Parathyroid adenoma (tissue), 2 donors: Measurements from ENCODE around the gene ZSCAN22.

Experiments
- H2AFZ ChIP-seq: fragments of 300-600 bp; sonication (generic); one replicate; pipeline ENCODE4 v1.7.0; 2017; ENCODE audit warnings: antibody characterized with exemption, mild to moderate bottlenecking
- H3K27ac ChIP-seq: fragments of 300-600 bp; sonication (generic); one replicate; pipeline ENCODE4 v1.7.0; 2017
- H3K27me3 ChIP-seq: fragments of 300-600 bp; sonication (generic); one replicate; pipeline ENCODE4 v1.7.0; 2017; ENCODE audit warnings: low read length; ENCODE audit not compliant: control insufficient read depth, insufficient read depth
- H3K36me3 ChIP-seq: fragments of 300-600 bp; sonication (generic); one replicate; pipeline ENCODE4 v1.7.0; 2017; ENCODE audit warnings: low read length; ENCODE audit not compliant: control insufficient read depth, insufficient read depth
- H3K4me1 ChIP-seq: fragments of 300-600 bp; sonication (generic); one replicate; pipeline ENCODE4 v1.7.0; 2017; ENCODE audit warnings: control low read depth
- H3K4me2 ChIP-seq: fragments of 300-600 bp; sonication (generic); one replicate; pipeline ENCODE4 v1.7.0; 2017; ENCODE audit warnings: low read length
- H3K4me3 ChIP-seq: fragments of 300-600 bp; sonication (generic); one replicate; pipeline ENCODE4 v1.7.0; 2017; ENCODE audit warnings: low read depth, low read length
- H3K79me2 ChIP-seq: fragments of 300-600 bp; sonication (generic); one replicate; pipeline ENCODE4 v1.7.0; 2017; ENCODE audit warnings: control low read depth
- H3K9ac ChIP-seq: fragments of 300-600 bp; sonication (generic); one replicate; pipeline ENCODE4 v1.7.0; 2017; ENCODE audit warnings: mild to moderate bottlenecking
- H3K9me3 ChIP-seq: fragments of 300-600 bp; sonication (generic); one replicate; pipeline ENCODE4 v1.7.0; 2017; ENCODE audit warnings: low read length; ENCODE audit not compliant: control insufficient read depth
- TF ChIP-seq, protein P1 (sequence below): fragments of 300-600 bp; sonication (generic); IDR thresholded peaks from one replicate; pipeline ENCODE4 v1.7.0; 2017; ENCODE audit warnings: antibody characterized with exemption, mild to moderate bottlenecking
- donor health status: primary hyperparathyroidism.

The ZSCAN22 gene

DNA sequence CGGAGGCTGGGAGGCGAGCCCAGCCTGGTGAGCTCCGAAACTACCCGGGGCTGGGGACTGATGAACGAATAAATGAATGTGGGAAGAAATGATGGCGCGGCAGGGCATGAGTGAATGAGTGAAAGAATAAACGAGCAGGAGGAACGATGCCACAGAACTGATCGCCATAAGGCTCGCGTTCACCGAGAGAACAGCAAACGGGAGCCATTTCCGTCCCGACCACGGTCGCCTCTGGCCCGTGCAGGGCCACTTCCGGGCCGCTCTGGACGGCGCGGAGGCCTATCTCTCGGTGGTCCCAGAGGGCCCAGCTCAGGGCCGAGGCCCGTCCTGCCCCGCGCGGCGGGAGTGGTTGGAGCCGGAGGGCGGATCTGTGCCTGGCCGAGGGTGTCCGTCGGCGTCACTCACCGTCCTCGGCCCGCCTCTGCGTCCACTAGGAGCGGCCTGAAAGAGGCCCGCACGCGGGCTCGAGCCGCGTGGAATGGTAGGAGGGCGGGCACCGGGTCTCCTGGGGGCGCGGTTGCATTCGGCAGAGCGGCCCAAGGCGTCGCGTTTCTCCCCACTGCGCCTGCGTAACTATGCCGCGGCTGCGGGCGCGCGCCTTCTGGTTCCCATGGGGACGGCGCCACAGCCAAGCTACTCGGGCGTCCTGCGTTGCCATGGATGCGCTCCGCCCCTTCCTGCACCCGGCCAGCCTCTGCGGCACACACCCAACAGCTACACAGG, 35.6 kb downstream of the ZSCAN22 start, which contains the start of gene ZNF497:
ZNF497 (minus strand) TSS at position 480 of the 723 bp plus-strand sequence. CDS start 5,116 bp downstream, outside the sequence.
- Histone ChIP-seq H2AFZ (peak within 1 kb of the TSS; percentile 97), H3K9me3 (no peaks in the 10 kb centered on the region), H3K4me1 (no peaks in the 10 kb centered on the region), H3K79me2 (no peaks in the 10 kb centered on the region), H3K4me3 (peak within 1 kb of the TSS; percentile 93), H3K27me3 (no peaks in the 10 kb centered on the region), H3K4me2 (peak within 1 kb of the TSS; percentile 100), H3K9ac (peak within 1 kb of the TSS; percentile 87), H3K36me3 (no peaks in the 10 kb centered on the region), H3K27ac (peak within 1 kb of the TSS; percentile 98)
- TF ChIP-seq, protein P1, sequence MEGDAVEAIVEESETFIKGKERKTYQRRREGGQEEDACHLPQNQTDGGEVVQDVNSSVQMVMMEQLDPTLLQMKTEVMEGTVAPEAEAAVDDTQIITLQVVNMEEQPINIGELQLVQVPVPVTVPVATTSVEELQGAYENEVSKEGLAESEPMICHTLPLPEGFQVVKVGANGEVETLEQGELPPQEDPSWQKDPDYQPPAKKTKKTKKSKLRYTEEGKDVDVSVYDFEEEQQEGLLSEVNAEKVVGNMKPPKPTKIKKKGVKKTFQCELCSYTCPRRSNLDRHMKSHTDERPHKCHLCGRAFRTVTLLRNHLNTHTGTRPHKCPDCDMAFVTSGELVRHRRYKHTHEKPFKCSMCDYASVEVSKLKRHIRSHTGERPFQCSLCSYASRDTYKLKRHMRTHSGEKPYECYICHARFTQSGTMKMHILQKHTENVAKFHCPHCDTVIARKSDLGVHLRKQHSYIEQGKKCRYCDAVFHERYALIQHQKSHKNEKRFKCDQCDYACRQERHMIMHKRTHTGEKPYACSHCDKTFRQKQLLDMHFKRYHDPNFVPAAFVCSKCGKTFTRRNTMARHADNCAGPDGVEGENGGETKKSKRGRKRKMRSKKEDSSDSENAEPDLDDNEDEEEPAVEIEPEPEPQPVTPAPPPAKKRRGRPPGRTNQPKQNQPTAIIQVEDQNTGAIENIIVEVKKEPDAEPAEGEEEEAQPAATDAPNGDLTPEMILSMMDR = peak; percentile 14

DNA sequence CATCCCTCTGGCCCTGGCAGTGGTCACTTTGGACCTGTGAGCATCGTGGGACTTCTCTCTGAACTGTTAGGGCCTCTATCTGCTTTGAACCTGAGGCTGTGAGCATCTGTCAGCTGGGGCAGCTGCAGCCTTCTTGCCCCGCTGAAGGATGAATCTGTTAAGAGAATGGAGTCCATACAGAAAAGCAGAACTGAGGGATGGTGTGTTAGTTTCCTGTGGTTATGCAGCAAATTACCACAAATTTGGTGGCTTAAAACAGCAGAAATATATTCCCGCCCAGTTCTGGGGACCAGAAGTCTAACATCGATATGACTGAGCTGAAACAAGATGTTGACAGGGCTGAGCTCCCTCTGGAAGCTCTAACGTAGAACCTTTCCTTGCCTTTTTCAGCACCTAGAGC, 37.4 kb downstream of the ZSCAN22 start:
- no peak overlapping the region for H3K9ac ChIP-seq
- H3K9me3 ChIP-seq = no peaks in the 10 kb centered on the region
- no peaks in the 10 kb centered on the region for H3K27me3 ChIP-seq
- no peaks in the 10 kb centered on the region for H3K79me2 ChIP-seq
- H3K4me3 ChIP-seq = no peak overlapping the region
- no peaks in the 10 kb centered on the region for H3K4me1 ChIP-seq
- TF ChIP-seq, protein P1 = no peak
- H3K36me3 ChIP-seq = no peaks in the 10 kb centered on the region
- no peak overlapping the region for H2AFZ ChIP-seq
- no peak overlapping the region for H3K4me2 ChIP-seq
- no peak overlapping the region for H3K27ac ChIP-seq

DNA sequence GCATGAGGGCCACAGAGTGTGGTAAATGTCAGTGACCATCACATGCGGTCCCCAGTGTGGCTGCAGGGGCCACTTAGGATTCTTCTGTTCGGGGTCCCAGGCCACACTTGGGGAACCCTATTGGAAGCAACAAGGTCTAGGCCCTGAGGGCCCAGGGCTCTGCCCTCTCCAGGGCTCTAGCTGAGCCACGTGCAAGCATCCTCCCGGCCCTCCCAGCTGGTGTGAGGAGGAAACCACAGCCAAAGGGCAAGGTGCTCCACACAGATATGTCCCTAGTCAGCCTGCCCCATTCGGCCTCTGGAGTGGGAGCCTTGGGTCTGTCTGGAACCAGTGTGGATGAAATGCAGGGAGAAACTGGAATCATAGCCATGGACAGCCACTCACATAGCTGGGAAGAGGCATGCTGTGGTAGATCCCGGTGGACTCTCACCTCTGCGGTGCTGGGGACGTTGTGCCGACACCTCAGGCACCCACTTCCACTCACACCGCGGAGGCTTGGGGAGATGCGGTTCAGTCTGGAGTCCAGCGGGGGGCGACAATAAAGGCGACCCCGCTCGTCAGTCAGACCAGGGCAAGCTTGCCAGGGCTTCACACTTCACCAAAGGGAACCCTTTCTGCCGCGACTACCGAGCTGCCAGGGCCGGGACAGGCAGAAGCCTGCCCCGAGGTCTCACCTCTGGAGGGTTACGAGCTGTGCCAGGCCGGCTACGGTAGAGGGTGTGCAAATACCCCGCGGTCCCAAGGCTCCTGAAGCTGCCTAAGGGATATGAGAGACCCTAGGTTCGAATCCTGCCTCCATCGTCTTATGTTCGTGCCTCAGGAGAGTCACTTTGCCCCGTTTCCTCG, 40.0 kb downstream of the ZSCAN22 start:
- Histone ChIP-seq H3K27ac (no peak overlapping the region), H3K9me3 (no peaks in the 10 kb centered on the region), H3K4me3 (no peak overlapping the region), H3K4me2 (no peak overlapping the region), H3K4me1 (no peaks in the 10 kb centered on the region), H2AFZ (no peak overlapping the region), H3K27me3 (no peaks in the 10 kb centered on the region), H3K79me2 (no peaks in the 10 kb centered on the region), H3K9ac (no peak overlapping the region), H3K36me3 (no peaks in the 10 kb centered on the region)
- TF ChIP-seq, protein P1 = no peak

DNA sequence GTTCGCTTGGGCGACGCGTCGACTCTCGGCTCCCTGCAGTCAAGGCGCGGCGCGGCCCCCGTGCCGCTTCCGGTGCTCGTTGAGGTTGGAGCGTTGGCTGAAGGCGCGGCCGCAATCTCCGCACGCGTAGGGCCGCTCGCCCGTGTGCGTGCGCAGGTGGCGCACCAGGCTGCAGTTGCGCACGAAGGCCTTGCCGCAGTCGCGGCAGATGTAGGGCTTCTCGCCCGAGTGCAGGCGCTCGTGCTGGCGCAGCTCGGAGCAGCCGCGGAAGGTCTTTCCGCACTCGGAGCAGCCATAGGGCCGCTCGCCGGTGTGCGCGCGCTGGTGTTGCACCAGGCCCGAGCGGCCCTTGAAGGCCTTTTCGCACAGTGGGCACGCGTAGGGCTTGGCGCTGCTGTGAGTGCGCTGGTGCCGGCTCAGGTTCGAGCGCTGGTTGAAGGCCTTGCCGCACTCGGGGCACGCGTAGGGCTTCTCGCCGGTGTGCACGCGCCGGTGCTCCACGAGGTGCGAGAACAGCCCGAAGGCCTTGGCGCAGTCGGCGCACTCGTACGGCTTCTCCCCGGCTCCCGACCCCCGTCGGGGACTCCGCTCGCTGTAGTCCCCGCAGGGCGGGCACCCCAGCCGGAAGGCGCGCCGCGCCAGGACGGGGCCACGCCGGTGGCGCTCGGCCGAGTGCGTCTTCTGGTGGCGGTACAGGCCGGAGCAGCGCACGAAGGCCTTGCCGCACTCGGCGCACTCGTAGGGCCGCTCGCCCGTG, 41.1 kb downstream of the ZSCAN22 start:
- TF ChIP-seq, protein P1 = no peak
- no peaks in the 10 kb centered on the region for H3K79me2 ChIP-seq
- no peaks in the 10 kb centered on the region for H3K9me3 ChIP-seq
- H3K27me3 ChIP-seq = no peaks in the 10 kb centered on the region
- H2AFZ ChIP-seq = no peak overlapping the region
- H3K4me3 ChIP-seq = no peak overlapping the region
- H3K9ac ChIP-seq = no peak overlapping the region
- H3K27ac ChIP-seq = no peak overlapping the region
- no peaks in the 10 kb centered on the region for H3K4me1 ChIP-seq
- H3K4me2 ChIP-seq = no peak overlapping the region
- no peaks in the 10 kb centered on the region for H3K36me3 ChIP-seq
